A549 (cell line): ENCODE data around the gene TEX9.

ENCODE experiments used
- CTCF ChIP-seq: fragments of >200 bp; sonication (Bioruptor Twin); formaldehyde crosslinking; IDR thresholded peaks from 3 replicates; pipeline ENCODE4 v1.5.1; 2016
- KDM5A ChIP-seq: fragments of 200-600 bp; sonication (generic); IDR thresholded peaks from 2 replicates; pipeline ENCODE4 v1.6.1; 2016; ENCODE audit warnings: antibody characterized with exemption, mild to moderate bottlenecking
- MYC ChIP-seq: IDR thresholded peaks from 2 replicates; pipeline ENCODE4 v1.6.1; 2012; ENCODE audit warnings: mild to moderate bottlenecking, inconsistent platforms, low read length, improper control_type of control experiment, borderline replicate concordance
- POLR2A ChIP-seq: IDR thresholded peaks from 2 replicates; pipeline ENCODE4 v1.6.1; 2012; ENCODE audit warnings: mild to moderate bottlenecking, low read length
- RAD21 ChIP-seq, 2 experiments: fragments of >200 bp in 1 of 2; sonication (Bioruptor Twin) in 1 of 2; formaldehyde crosslinking in 1 of 2; IDR thresholded peaks in 1 of 2; conservative IDR thresholded peaks in 1 of 2; 2 replicates in 1 of 2; 3 replicates in 1 of 2; pipeline ENCODE4 v1.6.1; 2012 to 2018; ENCODE audit warnings: inconsistent platforms in 1 of 2
- SMC3 ChIP-seq: fragments of >200 bp; sonication (Bioruptor Twin); formaldehyde crosslinking; IDR thresholded peaks from 3 replicates; pipeline ENCODE4 v1.6.1; 2018; ENCODE audit warnings: inconsistent platforms
- USF2 ChIP-seq: fragments of 450-650 bp; IDR thresholded peaks from 2 replicates; pipeline ENCODE4 v1.6.1; 2014; ENCODE audit warnings: antibody characterized with exemption

GRCh38 chr15:56322444-56322843, 42.8 kb upstream of the TEX9 start:
- no peak for TF ChIP-seq CTCF
- TF ChIP-seq USF2 = no peak
- TF ChIP-seq RAD21 (conservative IDR thresholded peaks at IDR 0.05 in 1 of 2, IDR thresholded peaks at IDR 0.05 in 1 of 2) = no peak
- TF ChIP-seq SMC3 = no peak
- no peak for TF ChIP-seq KDM5A
- no peak for TF ChIP-seq POLR2A
- TF ChIP-seq MYC = no peak
